ENCODE data around the gene SUPT5H.

The SUPT5H gene

GRCh38 chr19:39428283-39429112, 16.9 kb upstream of the SUPT5H start:
- H3K4me3 ChIP-seq (ENCODE audit: low read depth, low read length) = peak overlapping the region; percentile 2; the same call in 1 of the 2 replicates
- ChIA-PET POLR2A (interaction anchor here (0.6 to 3.4 kb wide), 8 partner anchors 8 to 52 kb away, joined by 3 to 16 read pairs (median 4); partner anchors contain the start of genes PLEKHG2, SUPT5H, TIMM50 and ZFP36), CTCF (interaction anchor here (1.1 to 3.9 kb wide), 7 partner anchors 10 to 104 kb away, joined by 3 to 26 read pairs (median 6); partner anchors contain the start of genes EID2B and PLEKHG2)
- no peak for DNase-seq (ENCODE audit: low read depth, low spot score)
- TF ChIP-seq, protein P1, sequence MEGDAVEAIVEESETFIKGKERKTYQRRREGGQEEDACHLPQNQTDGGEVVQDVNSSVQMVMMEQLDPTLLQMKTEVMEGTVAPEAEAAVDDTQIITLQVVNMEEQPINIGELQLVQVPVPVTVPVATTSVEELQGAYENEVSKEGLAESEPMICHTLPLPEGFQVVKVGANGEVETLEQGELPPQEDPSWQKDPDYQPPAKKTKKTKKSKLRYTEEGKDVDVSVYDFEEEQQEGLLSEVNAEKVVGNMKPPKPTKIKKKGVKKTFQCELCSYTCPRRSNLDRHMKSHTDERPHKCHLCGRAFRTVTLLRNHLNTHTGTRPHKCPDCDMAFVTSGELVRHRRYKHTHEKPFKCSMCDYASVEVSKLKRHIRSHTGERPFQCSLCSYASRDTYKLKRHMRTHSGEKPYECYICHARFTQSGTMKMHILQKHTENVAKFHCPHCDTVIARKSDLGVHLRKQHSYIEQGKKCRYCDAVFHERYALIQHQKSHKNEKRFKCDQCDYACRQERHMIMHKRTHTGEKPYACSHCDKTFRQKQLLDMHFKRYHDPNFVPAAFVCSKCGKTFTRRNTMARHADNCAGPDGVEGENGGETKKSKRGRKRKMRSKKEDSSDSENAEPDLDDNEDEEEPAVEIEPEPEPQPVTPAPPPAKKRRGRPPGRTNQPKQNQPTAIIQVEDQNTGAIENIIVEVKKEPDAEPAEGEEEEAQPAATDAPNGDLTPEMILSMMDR (IDR thresholded peaks at IDR 0.05; ENCODE audit: insufficient read depth, low read length, missing control alignments) = no peak

DNA sequence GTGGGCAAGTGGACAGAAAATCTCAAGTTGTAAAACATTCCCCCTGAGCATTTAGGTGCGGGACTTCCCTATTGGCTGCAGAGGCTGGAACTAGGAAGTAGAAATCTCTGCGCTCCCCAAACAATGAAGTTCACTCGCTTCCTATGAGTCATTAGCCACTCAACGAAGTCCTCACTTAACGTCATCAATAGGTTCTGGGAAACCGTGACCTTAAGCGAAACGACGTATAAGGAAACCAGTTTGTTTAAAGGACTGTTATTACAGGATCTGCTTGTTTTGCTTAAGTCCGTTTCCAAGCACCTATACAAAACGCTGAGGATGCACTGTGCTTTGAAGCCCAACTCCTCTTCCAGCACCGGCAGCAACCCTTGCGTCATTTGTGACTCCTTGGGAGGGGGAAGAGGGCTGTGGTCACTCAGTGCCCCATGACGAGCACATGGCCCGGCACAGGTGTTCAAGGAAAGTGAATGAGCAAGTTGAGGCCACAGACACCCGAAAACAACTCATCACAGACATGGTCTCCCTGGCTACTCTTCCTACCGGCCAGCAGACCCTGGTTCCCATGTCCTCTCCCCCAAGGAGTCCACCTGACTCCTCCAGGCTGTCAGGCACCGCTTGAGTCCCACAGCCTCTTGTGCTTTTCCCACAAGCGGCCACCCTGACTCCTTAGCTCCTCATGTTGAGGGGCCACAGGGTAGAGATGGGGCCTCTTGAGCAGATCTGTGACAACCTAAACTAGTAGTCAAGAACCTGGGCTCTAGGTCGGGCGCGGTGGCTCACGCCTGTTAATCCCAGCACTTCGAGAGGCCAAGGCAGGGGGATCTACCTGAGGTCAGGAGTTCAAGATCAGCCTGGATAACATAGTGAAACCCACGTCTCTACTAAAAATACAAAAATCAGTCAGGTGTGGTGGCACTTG, 14.4 kb upstream of the SUPT5H start:
- H3K4me3 ChIP-seq (ENCODE audit: low read depth, low read length) = no peak overlapping the region
- TF ChIP-seq, protein P1 (IDR thresholded peaks at IDR 0.05; ENCODE audit: insufficient read depth, low read length, missing control alignments) = no peak
- no peak for DNase-seq (ENCODE audit: low read depth, low spot score)
- ChIA-PET POLR2A (interaction anchor here (0.7 kb wide), 1 partner anchor 94 kb away, joined by 3 read pairs; no protein-coding TSS in a partner anchor), CTCF (interaction anchor here (2.4 kb wide), 1 partner anchor 33 kb away, joined by 10 read pairs; no protein-coding TSS in a partner anchor)

DNA sequence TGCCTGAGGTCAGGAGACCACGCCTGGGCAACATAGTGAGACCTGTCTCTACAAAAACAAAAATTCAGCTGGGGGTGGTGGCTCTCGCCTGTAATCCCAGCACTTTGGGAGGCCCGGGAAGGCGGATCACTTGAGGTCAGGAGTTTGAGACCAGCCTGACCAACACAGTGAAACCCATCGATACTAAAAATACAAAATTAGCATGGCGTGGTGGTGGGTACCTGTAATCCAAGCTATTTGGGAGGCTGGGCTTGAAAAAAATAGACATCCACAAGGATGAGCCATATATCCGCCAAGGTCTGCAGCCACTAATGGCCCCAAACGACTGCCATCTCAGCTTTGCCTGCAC, 12.7 kb upstream of the SUPT5H start:
- TF ChIP-seq, protein P1 (IDR thresholded peaks at IDR 0.05; ENCODE audit: insufficient read depth, low read length, missing control alignments) = no peak
- ChIA-PET POLR2A (interaction anchor here (0.6 to 1.1 kb wide), 5 partner anchors 12 to 92 kb away, joined by 3 to 6 read pairs (median 3); partner anchors contain the start of gene SUPT5H), CTCF (interaction anchor here (1.0 to 2.4 kb wide), 4 partner anchors 14 to 100 kb away, joined by 3 to 10 read pairs (median 5); partner anchors contain the start of gene EID2B)
- no peak for DNase-seq (ENCODE audit: low read depth, low spot score)
- H3K4me3 ChIP-seq (ENCODE audit: low read depth, low read length) = no peak overlapping the region

GRCh38 chr19:39433480-39434079, 11.8 kb upstream of the SUPT5H start:
- no peak overlapping the region; the same call in 1 of the 2 replicates for H3K4me3 ChIP-seq (ENCODE audit: low read depth, low read length)
- TF ChIP-seq, protein P1 (IDR thresholded peaks at IDR 0.05; ENCODE audit: insufficient read depth, low read length, missing control alignments) = no peak

GRCh38 chr19:39434123-39435076, 11.0 kb upstream of the SUPT5H start:
- no peak for DNase-seq (ENCODE audit: low read depth, low spot score)
- TF ChIP-seq, protein P1 (IDR thresholded peaks at IDR 0.05; ENCODE audit: insufficient read depth, low read length, missing control alignments) = no peak
- CTCF ChIA-PET = interaction anchor here (1.0 to 1.9 kb wide), 10 partner anchors 7 to 98 kb away, joined by 3 to 11 read pairs (median 5); partner anchors contain the start of genes DLL3, EID2B and PLEKHG2
- POLR2A ChIA-PET = interaction anchor here (0.8 to 1.8 kb wide), 6 partner anchors 7 to 40 kb away, joined by 3 to 31 read pairs (median 21); partner anchors contain the start of gene SUPT5H
- H3K4me3 ChIP-seq (ENCODE audit: low read depth, low read length) = peak overlapping the region; percentile 100

More at GRCh38 chr19:39433480-39434079, 11.8 kb upstream of the SUPT5H start:
- POLR2A ChIA-PET = interaction anchor here (0.8 to 1.1 kb wide), 2 partner anchors 11 to 30 kb away, joined by 3 to 6 read pairs; partner anchors contain the start of gene SUPT5H
- CTCF ChIA-PET = interaction anchor here (1.0 to 1.9 kb wide), 5 partner anchors 17 to 100 kb away, joined by 4 to 6 read pairs (median 4); partner anchors contain the start of gene EID2B
- DNase-seq (ENCODE audit: low read depth, low spot score) = no peak

All from AG04449 (cell line).